Measurements from ENCODE around the gene CALCR.

- TF ChIP-seq CTCF (IDR thresholded peaks at IDR 0.05) (no peak), POLR2AphosphoS5 (IDR thresholded peaks at IDR 0.05) (no peak), POLR2A (IDR thresholded peaks at IDR 0.05) (no peak)
Measured at GRCh38 chr7:93620057-93620456, 45.5 kb upstream of the CALCR start.

All from breast epithelium (tissue), 3 donors.